HS-27A (cell line): ENCODE data around the gene TMEM44.
A peak's percentile ranks its signal among the peaks of the same experiment; 100 is the strongest.
"Not testable (repeated sequence)": the region's sequence is repeated elsewhere in the genome, so short reads cannot be mapped to it uniquely, and the experiment has no call there.

ENCODE experiments used
- DNase-seq: peaks from one replicate; pipeline ENCODE4 v3.0.0-alpha.2; 2012; ENCODE audit warnings: low read depth, missing footprints

Gene TMEM44

DNA sequence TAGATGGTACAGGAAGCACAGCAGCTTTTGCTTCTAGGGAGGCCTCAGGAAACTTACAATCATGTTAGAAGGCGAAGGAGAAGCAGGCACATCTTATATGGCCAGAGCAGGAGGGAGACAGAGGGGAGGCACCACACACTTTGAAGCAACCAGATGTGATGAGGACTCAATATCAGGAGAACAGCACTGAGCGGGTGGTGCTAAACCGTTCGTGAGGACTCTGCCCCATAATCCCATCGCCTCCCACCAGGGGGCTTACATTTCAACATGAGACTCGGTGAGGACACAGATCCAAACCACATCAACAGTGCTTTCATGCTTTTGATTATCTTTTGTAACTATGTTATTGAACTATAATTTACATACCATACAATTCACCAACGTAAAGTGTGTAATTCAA, 7.6 kb upstream of the TMEM44 start:
- peak; percentile 41 for DNase-seq

DNA sequence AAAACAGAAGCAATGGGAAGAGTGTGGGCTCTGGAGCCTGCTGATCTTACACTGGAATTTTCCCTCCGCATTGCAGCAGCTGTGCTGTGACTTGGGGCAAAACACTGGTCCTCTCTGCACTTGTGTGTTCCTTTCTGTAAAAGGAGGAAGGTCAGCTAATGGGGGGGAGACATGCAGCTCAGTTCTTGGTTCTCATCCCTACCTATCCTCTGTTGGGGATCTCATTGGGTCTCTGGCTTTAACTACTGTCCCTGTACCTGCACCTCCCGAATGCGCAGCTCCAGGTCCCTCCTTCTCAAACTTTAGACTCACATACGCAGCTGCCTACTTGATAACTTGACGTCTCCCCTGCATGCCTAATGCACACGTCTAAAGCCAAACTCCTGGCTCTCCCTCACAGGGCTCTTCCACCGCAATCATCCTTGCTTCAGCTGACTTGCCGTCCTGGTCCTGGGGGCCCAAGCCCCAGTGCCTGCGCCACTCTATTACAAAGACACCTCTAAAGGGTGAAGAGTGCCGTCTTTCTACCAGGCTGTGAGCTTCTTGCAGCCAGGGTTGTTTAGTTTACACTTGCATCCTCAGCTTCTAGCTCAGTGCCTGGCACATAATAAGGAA, 5.9 kb upstream of the TMEM44 start:
- no peak for DNase-seq

DNA sequence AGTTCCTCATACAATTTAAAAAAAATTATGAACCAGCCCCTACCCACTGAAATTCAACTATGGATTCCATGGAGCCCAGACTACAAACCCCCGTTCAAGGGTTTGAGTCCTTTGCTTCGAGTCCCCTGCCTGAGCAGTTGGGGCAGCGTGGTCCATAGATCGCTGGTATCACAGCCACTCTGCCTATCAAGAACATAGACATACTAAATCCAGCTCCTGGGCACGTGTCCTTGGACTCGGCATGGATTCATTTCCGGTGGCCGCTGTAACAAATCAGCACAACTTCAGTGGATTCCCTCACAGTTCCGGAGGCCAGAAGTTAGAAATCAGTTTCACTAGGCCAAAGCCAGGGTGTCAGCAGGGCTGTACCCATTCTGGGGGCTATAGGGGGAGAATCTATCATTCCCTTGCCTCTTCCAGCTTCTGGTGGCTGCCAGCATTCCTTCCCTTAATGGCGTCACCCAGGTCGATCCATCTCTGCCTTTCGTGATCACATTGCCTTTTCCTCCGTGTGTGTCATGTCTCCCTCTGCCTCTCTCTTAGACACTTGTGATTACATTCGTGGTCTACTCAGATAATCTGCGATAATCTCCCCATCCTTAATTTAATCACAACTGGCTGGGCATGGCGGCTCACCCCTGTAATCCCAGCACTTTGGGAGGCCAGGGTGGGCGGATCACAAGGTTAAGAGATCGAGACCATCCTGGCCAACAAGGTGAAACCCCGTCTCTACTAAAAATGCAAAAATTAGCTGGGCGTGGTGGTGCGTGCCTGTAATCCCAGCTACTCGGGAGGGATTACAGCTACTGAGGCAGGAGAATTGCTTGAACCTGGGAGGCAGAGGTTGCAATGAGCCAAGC, 4.6 kb upstream of the TMEM44 start:
- DNase-seq: no peak

DNA sequence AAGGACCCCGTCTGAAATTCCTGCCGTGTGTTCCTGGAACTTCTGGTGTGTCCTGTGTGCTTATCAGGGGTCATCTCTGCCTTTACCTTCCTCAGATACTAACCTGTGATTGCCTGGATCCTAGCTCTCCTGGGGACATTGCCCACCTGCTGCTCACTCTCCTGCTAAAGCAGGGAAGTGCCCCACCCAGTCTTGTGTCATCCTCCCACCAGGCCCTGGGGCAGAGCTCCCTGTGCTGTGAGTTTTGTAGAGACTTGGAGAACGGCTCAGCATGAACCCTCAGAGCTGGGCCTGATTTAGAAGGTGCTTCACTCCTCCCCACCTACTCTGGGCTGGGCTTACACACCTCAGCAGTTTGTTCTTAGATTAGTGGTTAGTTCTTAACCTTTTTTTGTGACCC, 3.8 kb upstream of the TMEM44 start:
- no peak for DNase-seq

DNA sequence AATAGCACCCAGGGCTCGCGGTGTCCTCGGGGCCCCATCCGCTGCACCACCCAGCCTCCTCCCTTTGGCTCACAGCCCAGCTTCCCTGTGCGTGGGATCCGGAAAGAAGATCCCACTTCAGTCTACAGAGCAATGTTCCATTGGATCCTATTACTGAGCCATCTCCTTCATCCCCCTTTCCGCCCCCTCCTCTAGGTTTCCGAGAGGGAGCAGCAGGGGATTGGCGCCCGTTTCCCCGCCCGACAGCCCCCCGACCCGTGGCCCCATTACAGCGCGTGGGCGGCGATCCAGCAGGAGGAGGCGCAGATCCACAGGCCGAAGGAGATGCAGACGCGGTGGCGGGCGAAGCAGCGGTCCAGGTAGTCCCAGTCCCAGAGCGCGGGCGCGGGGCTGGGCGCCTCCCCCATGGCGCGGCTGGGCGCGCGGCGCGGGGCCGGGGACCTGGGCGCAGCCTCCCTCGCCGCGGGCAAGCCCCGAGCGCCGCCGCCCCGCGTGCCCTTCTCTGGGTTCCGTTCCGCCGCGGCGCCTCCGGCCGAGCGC, 340 bp downstream of the TMEM44 start:
- no peak for DNase-seq

DNA sequence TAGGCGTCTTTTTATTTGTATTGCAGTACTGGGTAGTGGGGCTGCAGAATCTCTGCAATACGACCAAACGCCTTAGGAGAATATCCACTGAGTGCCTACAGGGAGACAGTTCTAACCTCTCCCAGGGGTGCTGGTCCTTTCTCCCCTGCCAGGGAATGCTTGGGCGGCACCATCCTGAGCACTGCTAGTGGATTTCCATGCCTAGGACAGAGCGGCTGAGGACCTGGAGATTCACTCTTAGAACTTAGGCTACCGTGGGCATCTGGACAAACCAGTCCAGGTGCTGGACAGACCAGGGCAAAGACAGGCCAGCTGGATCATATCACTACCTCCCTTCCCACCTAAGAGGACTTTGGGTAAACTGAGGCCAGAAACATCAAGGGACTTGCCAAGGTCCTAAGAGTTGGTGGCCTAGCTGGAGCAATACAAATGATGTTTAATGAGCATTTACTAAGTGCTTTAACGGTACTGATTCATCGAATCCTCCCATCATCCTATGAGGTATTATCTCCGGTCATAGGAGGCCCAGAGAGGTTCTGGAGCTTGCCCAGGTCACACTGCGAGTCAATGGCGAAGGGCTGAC, 902 bp downstream of the TMEM44 start:
- DNase-seq: no peak

- no peak for DNase-seq
These were observed 1.5 kb downstream of the TMEM44 start for GRCh38 chr3:194631696-194632095.

DNA sequence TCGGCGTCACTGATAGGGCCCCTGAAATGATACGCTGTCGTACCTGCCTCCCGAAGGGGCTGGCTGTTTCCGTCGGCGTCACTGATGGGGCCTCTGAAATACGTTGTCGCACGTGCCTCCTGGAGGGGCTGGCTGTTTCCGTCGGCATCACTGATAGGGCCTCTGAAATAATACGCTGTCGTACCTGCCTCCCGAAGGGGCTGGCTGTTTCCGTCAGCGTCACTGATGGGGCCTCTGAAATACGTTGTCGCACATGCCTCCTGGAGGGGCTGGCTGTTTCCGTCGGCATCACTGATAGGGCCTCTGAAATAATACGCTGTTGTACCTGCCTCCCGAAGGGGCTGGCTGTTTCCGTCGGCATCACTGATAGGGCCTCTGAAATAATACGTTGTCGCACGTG, 2.5 kb downstream of the TMEM44 start:
- DNase-seq: not testable (repeated sequence)

GRCh38 chr3:194624956-194625355, 8.3 kb downstream of the TMEM44 start:
- no peak for DNase-seq

GRCh38 chr3:194623449-194624290, 9.5 kb downstream of the TMEM44 start:
- DNase-seq: no peak

DNA sequence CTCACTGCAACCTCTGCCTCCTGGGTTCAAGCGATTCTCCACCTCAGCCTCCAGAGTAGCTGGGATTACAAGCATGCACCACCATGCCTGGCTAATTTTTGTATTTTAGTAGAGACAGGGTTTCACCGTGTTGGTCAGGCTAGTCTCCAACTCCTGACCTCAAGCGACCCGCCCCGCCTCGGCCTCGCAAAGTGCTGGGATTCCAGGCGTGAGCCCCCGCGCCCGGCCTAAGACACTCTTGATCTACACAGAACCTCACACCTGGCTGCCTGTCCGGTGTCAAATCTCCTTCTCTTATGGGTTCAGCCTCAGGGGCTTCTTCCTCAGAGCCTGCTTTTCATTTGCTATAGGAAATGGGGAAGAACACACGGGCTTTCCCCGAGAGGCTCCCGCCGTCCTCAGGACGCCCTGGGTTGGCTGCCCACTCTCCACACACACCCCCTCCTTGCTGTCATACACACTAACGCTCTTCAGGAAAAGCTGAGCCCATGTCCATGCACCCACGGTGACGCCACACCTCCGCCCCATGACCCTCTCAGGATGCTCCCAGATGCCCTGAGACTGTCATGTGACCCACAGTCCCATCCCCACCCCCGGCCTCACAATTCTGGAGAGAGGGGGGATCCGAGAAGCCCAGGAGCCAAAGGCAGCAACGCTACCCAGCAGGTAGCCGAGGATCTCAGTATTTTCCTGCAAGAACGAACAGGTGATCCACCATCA, 10.4 kb downstream of the TMEM44 start:
- no peak for DNase-seq

DNA sequence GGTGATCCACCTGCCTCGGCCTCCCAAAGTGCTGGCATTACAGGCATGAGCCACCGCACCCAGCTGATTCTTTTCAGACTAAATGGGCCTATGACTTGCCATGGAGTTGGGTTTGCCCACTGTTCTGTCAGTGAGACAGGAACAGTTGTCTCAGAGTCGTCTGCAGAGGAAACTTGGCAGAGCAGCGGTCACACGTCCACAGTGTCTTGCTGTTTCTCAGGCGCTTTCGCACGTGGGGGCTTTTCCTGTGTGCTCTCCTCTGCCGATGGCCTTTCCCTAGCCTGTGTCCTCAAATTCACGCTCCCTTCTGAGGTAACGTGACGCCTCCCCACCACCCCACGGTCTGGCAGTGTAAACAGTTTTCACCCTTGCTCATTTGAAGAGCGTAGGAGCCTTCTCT, 11.3 kb downstream of the TMEM44 start:
- DNase-seq: no peak

DNA sequence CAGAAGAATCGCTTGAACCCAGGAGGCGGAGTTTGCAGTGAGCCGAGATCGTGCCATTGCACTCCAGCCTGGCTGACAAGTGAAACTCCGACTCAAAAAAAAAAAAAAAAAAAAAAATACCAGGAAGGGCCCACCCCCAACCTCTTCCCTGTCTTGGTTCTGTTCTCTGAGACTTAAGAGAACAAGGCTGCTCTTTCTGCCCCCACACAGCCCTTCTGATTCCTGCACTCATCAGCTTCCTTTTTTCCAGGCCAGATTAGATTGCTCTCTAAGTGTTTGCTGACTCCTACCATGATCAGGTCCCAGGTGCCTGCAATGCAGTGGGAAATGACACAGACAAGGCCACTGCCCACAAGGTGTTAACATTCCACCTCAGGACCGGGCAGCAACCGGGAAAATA, 13.0 kb downstream of the TMEM44 start:
- no peak for DNase-seq

DNA sequence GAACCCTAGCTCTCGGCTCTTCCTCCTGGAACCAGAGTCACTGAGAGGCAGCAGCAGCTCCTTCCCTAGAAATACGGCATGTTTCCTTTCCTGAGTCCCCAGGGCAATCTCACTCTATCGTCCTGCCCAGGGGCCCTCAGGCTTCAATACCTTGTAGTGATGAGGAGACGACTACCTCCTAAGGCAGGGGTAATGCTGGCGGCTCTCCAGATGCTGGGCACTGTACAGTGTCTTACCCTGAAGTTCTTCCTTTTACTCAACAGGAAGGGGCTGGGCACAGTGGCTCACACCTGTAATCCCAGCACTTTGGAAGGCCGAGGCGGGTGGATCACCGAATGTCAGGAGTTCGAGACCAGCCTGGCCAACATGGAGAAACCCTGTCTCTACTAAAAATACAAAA, 13.5 kb downstream of the TMEM44 start:
- DNase-seq: no peak

- DNase-seq: no peak
These were observed 14.2 kb downstream of the TMEM44 start for GRCh38 chr3:194618858-194619608.

DNA sequence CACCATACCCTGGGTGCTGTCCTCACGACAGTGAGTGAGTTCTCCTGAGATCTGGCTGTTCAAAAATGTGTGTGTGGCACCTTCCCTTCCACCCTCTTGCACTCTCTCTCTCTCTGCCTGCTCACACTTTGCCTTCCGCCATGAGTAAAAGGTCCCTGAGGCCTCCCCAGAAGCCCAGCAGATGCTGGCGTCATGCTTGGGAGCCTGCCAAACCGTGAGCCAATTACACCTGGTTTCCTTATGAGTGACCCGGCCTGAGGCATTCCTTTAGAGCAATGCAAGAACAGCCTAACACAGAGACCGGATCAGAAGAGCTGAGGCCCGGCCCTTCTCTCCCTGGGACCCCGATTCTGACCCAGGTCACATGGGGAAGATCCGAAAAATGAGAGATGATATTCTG, 15.4 kb downstream of the TMEM44 start:
- DNase-seq: no peak

GRCh38 chr3:194617143-194617671, 16.0 kb downstream of the TMEM44 start:
- no peak for DNase-seq

DNA sequence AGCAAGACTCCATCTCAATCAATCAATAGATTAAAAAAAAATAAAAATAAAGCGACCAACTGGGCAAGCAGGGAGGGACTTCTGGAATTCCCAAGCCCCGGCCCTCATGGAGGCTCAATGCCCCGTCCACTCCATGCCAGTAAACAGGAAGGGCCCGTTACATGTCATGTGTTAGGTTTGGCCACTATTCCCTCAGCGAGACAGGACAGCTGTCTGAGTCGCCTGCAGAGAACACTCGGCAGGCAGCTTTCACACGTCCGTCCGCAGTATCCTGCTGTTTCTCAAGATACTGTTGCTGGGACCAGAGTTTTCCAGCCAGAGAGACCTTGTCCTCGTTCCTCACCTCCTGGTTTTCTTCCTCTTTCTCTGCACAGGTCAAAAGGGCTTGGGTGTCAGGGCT, 18.0 kb downstream of the TMEM44 start:
- DNase-seq: no peak

DNA sequence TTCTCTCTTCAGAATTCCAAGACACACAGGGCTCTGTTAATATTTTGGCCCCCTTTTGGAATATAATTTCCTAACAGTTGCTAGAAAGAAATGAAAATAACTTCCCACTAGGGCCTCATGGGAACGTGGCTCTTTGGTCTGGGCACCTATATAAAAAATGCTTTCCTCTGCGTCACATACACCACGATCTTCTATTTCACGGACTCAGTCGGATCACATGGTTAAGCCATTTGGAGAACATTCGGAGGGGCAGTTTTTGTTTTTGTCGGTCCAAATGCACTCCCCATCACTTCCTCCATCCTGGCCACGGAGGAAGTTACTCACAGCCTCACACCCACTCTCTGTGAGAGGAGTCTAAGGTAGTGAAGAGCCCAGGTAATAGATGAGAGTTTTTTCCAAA, 21.0 kb downstream of the TMEM44 start:
- DNase-seq: no peak

DNA sequence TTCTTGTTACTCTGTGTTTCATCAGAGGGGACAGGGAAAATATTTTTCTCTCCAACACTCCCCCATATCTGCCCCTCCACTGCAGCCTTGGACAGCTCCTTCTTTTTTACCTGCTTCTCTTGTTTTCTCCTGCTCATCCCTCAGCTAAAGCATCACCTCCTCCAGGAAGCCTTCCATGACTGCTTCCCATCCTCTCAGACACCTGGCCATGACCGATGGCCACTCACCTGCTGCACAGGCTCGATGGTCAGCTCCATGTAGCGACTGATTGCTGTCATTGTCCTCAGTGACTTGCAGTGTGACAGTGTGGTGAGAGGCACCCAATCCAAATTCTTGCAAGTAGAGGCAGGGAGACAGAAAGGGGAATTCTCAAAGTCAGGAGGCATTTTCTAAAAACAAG, 22.5 kb downstream of the TMEM44 start:
- no peak for DNase-seq

DNA sequence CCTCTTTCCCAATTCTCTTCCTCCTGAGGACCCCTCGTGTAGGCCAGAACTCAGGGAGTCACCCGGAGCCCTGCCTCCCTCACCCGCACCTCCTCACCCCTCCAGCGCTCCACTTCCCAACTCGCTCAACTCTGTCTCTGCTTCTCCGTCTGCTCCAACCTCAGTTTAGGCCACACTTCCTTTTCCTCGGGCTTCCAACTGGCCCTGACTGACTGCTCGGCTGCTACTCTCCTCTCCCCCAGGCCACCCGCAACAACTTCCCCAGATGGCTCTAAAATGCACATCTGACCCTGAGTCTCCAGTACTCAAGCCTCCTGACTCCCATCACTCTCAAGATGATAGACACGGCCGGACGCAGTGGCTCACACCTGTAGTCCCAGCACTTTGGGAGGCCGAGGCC, 23.6 kb downstream of the TMEM44 start:
- no peak for DNase-seq
